ENCODE data around the gene PKIG.

The PKIG gene

DNA sequence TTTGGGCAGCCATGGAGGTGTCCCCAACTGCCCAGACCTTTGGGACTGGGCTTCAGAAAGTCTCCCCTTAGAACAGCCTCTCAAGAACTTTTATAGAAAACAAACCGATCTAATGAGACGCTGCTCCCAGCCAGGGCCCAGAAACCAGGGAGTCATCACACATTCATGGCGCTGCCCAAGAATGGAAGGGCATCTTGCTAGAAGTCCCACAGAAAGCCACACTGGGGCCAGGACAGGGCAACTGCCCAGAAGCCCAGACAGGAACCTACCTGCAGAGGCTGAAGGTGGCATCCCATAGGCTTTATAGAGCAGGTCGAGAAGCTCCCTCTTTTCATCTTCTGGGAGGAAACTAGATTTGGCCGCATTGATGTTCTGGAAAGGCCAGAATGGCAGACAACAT, 37.7 kb downstream of the PKIG start:
- no peak for DNase-seq (ENCODE audit: low spot score)

DNA sequence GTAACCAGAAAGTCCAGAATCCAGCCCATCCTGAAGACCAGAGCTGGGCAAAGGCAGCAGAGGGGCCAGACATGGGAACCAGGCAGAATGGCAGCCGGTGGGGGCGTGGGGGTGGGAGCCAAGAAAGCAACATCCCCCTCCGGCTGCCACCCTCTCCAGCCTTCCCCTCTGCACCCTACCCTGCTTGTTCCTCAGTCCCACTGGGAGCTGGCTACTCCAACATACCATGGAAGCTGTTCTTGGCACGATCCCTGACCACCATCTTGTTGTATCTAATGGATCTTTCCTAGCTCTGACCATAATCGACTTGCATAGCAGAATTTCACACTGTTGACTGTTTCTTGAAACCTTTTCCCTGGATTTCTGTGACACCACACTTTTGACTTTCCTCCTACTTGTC, 38.9 kb downstream of the PKIG start:
- DNase-seq (ENCODE audit: low spot score): no peak

DNA sequence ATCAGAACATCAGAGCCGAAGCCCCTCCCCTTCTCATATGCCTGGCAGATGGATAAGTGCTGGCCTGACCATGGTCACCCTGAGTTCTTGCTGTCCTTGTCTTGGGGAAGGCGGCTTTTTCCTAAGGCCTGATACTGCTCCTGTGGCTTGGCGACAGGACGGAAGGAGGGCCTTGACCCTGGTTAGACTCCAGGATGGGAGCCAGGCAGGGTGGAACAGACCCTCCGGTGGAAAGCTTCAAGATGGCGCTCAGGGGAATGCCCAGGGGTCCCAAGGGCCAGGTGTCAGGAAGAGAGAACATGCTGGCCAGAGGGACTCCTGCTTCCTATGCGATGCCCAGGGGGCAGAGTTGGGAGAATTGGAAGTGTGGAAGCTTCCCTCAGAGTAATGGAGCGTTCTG, 39.6 kb downstream of the PKIG start:
- no peak for DNase-seq (ENCODE audit: low spot score)

- DNase-seq (ENCODE audit: low spot score): no peak
Observed at GRCh38 chr20:44622501-44623270, 40.3 kb downstream of the PKIG start.

- no peak for DNase-seq (ENCODE audit: low spot score)
Observed at GRCh38 chr20:44624152-44624551, 41.8 kb downstream of the PKIG start.

DNA sequence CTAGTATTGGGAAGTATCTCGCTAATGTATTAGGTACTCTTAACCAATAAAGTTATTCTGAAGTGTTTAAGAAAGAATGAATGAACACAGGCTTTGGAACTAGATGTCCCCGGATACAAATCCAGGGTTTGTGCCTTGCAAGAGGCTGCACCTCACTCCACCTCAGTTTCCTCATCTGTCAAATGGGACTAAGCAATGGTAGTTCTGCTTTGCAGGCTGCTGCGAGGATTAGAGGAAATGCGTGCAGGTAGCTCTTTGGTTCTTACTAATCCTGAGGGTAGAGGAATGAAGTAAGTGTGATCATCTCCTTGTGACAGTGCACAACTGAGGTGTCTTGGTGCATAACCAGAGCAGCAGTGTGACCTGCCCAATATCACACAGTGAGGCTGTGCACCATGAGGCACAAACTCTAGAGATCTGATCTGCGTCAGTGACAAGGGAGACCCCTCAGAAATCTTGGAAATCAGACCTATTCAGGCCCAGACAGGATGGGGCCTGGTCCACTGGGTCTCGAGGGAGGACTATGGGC, 42.4 kb downstream of the PKIG start:
- DNase-seq (ENCODE audit: low spot score): no peak

DNA sequence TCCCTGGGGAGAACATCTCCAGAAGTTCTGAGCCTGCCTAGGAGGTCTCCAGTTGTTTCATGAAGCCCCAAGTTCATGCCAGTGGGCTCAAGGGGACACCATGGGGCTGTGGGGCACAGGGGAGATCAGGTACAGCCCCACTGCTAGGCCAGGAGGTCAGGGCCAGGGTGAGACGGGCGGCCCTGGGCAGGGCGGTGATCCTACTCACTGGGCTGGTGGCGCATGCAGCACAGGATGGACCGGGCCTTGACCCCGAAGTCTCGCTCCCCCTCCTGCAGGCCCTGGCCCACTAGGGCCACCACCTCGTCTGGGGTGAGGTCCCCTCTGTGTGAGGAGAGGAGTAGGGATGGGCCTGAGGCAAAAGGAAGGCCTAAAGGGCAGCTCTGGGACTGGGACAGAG, 43.0 kb downstream of the PKIG start:
- no peak for DNase-seq (ENCODE audit: low spot score)

DNA sequence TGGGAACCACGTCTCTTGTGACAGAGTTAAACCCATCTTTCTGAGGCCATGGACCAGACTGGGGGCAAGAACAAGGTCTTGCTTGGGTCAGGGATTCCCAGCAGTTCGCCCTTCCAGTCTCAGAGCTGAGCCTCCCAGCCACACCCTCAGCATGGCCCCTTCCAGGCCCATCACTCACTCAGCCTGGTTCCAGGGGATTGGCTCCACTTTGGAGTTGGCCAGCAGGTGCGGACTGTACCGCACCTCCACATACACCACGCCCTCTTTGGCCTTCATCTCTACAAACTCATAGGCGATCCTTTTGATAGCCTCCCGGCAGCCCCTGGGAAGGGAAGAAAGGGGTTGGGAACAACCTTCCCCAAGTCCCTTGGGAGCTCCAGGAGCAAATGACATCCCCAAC, 43.9 kb downstream of the PKIG start:
- DNase-seq (ENCODE audit: low spot score): no peak

DNA sequence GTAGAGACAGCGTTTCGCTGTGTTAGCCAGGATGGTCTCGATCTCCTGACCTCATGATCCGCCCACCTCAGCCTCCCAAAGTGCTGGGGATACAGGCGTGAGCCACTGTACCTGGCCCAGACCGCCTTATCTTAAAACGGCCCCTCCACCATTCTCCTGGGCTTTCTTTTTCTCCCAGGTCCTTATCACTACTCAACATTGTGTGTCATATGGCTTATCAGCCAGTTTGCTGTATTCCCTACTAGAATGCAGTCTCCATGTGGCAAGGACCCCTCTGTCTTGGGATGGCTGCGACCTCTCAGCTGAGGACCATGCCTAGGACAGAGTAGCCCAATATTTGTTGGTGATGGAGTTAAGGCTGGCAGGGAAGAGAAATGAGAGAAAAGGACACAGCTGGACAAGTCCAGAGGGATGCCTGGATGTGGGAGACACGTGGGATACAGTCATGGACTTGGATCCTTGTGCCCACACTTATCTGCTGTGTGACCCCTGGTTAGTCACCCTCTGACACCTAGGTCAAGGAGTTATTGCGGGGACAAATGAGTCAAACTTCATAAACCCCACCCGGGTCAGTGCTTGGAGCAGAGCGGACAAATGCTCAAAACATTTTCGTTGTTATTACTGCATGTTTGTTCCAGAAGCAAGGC, 45.1 kb downstream of the PKIG start:
- no peak for DNase-seq (ENCODE audit: low spot score)

GRCh38 chr20:44629017-44629385, 46.6 kb downstream of the PKIG start:
- DNase-seq (ENCODE audit: low spot score): no peak

- DNase-seq (ENCODE audit: low spot score): no peak
Observed at GRCh38 chr20:44629542-44629941, 47.2 kb downstream of the PKIG start.

GRCh38 chr20:44630297-44630696, 47.9 kb downstream of the PKIG start:
- DNase-seq (ENCODE audit: low spot score): no peak

DNA sequence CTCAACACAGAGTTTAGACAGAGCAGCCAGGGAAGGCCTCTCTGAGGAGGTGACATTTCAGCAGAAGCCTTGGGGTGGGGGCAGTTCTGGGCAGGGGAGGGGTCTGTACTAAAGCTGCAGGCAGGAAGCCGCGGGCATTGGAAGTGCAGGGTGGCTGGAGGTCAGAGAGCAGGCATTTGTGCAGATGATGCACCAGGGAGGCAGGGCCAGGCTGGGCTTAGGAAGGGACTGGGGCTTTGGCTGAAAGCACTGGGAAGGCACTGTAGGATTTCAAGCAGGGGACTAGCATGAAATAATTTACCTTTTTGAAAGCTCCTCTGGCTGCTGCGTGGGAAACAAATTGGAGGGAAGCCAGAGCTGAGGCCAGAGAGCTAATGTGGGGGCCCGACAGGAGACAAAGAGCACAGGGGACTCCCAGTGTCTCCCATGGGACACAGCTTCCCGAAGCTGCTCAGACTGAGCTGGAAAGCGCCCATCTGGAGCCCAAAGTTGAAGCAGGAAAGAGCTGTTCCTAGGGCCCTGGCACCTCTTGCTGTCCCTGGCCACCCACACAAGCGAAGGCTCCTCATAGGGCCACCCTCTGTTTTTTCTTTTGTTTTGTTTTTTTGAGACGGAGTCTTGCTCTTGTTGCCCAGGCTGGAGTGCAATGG, 49.8 kb downstream of the PKIG start:
- DNase-seq (ENCODE audit: low spot score): no peak

- DNase-seq (ENCODE audit: low spot score): no peak
Observed at GRCh38 chr20:44633187-44633810, 50.9 kb downstream of the PKIG start.

- DNase-seq (ENCODE audit: low spot score): no peak
Observed at GRCh38 chr20:44633872-44634600, 51.7 kb downstream of the PKIG start.

GRCh38 chr20:44635877-44636276, 53.5 kb downstream of the PKIG start:
- no peak for DNase-seq (ENCODE audit: low spot score)

GRCh38 chr20:44637042-44637441, 54.7 kb downstream of the PKIG start:
- no peak for DNase-seq (ENCODE audit: low spot score)

- DNase-seq (ENCODE audit: low spot score): no peak
Observed at GRCh38 chr20:44637522-44638372, 55.4 kb downstream of the PKIG start.

- DNase-seq (ENCODE audit: low spot score): no peak
Observed at GRCh38 chr20:44640522-44640921, 58.1 kb downstream of the PKIG start.

DNA sequence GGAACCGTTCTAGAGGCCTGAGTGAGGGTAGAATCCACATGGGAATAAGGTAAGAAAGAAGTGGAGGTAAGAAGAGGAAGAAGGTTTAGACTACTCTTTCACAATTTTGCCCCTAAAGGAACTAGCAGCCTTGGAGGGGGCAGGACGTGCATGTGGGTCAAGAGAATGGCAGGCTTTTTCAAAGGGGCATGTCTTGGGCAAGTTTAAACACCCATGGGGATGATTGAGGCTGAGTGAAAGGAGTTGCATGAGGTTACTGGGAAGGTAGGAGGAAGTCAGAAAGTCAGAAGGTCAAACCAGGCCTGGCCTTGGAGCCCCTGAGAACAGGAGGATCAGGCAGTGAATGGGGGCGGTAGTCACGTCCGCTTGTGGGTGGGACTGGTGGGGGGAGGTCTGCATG, 58.9 kb downstream of the PKIG start:
- no peak for DNase-seq (ENCODE audit: low spot score)
